ENCODE measurements around the gene LAD1. TPM values are rescaled to one million over a fixed set of nuclear protein-coding genes. Genes with fewer than 3 reads are reported as not detected.

Gene LAD1, protein sequence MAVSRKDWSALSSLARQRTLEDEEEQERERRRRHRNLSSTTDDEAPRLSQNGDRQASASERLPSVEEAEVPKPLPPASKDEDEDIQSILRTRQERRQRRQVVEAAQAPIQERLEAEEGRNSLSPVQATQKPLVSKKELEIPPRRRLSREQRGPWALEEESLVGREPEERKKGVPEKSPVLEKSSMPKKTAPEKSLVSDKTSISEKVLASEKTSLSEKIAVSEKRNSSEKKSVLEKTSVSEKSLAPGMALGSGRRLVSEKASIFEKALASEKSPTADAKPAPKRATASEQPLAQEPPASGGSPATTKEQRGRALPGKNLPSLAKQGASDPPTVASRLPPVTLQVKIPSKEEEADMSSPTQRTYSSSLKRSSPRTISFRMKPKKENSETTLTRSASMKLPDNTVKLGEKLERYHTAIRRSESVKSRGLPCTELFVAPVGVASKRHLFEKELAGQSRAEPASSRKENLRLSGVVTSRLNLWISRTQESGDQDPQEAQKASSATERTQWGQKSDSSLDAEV
- total RNA-seq (2014; rRNA removed; shearing (Covaris generic)) = 0.06 and 0.71 TPM in 2 replicates

DNA sequence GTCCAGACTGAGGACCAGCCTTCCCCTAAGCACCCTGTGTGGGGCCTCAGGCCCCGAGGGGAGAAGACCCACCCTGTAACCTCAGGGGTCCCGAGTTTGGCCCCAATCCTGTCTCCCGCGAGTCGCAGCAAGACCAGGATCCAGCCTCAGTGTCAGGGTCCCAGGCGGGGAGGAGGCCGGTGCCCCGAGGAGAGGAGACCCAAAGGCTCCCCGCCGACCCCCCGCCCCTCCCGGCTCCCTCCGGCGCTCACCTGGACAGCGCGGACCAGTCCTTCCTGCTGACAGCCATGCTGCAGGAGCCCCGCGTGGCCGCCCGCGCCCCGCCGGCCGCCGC is at the start of gene LAD1:
Gene LAD1 (minus strand): TSS at position 307 of the 334 bp plus-strand sequence. CDS start 18 bp downstream, at position 289.
- DNase-seq (ENCODE audit: low read depth) = no peak

DNA sequence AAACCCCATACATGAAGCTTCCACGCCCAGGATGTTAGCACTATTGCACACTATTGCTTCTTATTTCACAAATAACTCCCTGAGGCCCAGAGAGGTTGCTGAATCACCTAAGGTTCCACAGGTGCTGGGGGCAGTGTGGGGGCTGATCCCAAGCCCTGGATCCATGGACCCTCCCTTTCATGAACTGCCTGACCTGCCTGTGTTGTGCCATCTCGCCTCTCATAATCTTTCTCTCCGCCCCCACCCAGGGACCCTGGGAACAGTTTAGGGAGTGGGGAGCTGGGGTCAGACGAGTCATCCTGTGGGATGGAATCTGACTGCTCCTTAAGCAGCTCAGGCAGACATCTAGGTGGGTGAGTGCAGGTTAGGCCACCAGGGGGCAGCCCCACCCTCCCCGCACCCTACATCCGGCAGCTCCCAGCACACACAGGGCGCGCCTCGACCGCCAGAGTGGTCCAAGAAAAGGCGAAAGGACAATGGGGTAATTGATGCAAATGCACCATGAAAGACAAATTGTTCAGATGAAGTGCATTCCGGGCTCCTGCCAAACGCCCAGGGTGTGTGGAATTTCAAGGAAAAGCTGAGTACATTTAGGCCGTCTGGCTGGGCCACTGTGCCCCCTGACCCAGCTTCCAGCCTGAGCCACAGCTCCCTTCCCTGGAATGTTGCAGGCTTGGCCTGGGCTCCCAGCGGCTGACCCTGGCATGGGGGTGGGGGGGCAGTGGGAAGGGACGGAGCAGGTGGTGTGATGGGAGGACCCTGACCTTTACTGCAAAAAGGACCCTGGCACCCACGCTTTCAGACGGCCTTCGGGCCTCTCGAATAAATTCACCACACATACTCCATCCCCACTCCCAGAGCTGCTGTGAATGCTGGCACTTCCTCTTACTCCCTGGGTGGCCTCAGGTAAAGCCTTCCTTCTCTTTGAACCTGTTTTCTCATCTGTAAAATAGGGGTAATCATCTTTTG is 49.1 kb upstream of the LAD1 start:
- DNase-seq (ENCODE audit: low read depth) = peak; percentile 87

DNA sequence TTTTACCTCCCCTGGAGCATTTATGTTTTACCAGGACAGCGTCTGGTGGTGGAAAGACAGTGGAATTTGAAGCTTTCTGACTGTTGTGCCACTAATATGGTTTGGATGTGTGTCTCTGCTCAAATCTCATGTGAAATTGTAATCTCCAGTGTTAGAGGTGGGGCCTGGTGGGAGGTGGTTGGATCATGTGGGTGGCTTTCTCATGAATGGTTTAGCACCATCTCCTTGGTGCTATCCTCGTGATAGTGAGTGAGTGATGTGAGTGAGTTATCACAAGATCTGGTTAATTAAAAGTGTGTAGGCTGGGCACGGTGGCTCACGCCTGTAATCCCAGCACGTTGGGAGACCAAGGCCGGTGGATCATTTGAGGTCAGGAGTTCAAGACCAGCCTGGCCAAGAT is 46.2 kb upstream of the LAD1 start:
- no peak for DNase-seq (ENCODE audit: low read depth)

DNA sequence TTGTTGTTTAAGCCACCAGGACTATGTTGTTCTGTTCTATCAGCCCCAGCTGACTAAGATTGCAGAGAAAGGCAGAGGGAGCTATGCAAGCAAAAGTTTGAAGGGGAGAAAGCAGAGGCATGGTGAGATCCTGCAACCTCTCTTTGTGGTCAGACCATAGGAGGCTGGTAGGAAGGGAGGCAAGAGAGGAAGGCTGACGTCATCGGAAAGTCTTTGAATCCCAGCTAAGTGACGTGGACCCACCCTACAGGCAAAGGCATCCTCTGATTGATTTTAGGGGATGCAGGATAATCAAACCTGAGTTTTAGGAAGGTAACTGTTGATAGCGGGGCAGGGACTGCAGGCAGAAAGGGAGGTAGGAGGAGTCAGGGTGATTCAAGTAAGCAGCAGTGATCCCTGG is 45.7 kb upstream of the LAD1 start:
- DNase-seq (ENCODE audit: low read depth) = peak; percentile 73

DNA sequence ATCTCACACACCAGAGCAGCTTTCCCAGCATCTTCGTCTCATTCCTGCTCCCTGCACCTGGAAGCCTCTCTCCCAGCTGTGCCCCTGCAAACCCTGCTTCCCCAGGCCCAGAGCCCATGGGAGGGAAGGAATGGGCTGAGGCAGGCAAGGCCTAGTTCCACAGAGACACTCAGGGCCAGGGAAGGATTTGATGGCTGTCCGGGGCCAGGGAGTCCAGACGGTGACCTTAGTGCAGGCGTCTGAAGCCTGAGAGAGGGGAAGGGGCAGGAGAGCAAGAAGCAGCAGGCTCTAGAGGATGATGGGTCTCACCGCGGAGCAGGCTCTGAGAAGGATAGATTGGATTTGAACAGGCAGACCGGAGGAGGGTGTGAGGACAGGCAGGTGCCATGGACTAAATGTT is 44.6 kb upstream of the LAD1 start:
- DNase-seq (ENCODE audit: low read depth) = no peak

DNA sequence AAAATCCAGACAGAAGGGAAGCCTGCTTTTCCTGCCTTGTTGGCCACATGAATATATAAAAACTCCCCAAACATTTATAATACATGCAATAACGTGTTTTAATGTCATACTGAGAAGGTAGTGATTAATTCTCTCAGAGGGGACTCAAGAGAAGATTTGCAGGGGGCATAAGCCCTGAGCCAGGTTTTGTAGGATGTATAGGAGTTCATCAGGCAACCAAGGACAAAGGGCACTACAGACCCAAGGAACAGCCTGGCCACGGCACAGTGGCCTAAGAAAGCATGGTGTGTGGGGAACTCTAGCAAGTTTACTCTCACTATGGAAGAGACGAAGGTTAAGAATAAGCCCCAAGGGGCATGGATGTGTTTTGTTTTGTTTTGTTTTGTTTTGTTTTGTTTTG is 37.8 kb upstream of the LAD1 start:
- no peak for DNase-seq (ENCODE audit: low read depth)

DNA sequence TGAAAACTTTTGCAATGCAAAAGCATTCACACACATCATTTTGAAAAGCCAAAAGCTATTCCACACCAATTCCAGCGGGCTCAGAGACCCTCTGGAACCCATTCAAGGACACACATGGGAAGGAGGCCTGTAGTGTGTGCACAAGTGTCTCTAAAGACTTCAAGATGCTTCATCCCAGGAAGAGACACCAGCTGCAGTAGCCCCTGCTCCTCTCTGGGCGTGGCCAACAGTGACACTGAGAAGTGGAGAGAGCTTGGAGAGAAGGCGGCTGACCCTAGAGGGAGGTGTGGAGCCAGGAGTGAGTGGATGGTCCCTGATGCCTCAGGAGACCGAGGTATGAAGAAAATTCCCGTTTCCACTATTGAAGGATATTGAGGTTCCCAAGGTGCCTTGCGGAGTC is 37.3 kb upstream of the LAD1 start:
- DNase-seq (ENCODE audit: low read depth) = peak; percentile 34

DNA sequence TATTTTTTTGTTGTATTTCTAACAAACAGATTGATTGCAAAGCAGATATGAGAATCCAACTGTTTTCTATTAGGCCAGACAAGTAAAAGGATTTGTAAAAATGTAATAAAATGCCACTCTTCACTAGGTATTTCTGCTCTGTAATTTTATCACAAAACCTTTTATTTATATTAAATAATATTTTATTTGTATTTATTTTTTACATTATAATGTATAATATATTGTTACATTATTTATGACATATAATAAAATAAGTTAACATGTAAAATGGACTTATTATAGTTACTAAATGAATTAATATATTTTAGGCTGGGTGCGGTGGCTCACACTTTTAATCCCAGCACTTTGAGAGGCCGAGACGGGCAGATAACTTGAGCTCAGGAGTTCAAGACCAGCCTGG is 35.1 kb upstream of the LAD1 start:
- no peak for DNase-seq (ENCODE audit: low read depth)

DNA sequence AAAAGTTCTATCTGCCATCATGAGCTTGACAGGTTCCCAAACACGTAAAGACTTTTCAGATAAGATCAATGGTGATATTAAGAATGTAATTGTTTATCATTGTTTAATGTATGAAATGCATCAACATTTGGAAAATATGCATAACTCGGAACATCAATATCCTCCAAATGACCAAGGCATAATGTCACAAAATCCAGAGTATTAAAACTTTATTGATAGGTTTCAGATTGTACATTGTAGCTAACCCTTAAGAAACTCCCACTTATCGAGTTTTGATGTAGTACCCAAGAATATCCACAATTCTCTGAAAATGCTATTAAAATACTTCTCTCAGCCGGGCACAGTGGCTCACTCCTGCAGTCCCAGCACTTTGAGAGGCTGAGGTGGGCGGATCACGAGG is 34.5 kb upstream of the LAD1 start:
- DNase-seq (ENCODE audit: low read depth) = no peak

DNA sequence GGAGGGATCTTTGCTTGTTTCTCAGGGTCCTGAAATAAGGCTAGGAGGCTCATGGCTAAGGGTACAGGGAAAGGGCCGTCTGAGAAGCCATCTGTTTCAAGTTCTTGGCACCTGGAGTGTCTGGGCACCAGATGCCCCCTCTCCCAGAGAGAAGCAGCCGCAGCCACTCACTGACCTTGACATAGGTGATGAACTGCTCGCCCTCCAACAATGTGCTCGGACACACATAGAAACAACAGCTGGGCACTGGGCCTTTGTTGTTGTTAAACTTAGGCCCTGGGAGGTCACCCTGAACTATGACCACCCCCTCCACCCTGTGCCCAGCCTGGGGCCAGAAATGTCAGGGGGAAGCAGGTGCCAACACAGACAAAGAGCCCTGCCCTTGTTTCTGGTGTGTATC is 31.7 kb upstream of the LAD1 start:
- no peak for DNase-seq (ENCODE audit: low read depth)

DNA sequence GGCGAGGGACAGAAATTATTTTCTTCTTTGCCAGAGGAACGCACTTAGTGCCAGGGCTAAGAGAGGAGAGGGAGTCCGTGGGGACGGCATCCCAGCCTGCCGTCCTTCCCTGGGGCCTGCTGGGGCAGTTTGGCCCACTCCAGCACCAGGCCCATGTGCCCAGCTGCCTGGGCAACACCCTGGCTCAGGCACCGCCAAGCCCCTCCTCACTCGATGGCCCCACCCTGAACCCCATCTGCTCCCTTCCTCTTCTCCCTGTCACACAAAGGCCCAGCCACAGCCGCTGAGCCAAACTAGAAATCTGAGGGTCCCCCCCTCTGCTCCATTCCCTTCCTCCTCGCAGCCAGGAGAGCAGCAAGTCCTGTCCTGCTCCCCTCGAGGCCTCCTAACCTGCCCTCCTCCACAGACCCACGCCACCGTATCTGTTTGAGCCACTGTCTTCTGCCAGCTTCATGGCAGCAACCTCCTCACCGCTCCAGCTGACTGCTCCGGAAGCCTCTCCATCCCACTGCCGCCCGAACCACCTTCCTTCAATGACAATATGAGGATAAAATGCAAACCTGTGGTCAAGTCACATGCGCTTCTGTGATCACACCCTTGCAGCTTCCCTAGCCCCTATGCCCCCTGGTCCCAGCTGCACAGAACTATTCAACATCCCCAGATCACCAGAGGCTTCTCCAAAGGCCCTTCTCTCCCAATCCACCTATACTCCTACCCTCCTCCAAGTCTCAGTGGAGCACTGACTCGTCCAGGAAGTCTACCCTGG is 30.8 kb upstream of the LAD1 start:
- DNase-seq (ENCODE audit: low read depth) = no peak

DNA sequence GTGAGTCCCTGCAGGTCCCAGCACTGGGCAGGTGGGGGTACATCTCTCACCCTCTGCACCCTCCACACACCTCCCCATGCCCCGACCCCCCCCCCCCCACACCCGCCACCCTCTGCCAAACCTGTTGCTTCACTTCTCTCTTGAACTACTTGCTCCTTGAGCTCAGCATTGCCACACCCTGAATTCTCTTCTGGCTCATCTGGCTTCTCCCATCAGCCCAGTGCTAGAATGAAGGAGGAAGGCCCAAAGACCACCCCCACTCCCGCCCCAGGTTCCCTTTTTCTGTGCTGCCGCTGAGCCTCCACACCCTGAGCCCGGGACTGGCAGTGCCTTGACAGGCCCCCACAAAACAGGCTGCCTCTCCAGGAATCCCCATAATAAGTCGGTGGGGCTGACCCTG is 28.8 kb upstream of the LAD1 start:
- no peak for DNase-seq (ENCODE audit: low read depth)

DNA sequence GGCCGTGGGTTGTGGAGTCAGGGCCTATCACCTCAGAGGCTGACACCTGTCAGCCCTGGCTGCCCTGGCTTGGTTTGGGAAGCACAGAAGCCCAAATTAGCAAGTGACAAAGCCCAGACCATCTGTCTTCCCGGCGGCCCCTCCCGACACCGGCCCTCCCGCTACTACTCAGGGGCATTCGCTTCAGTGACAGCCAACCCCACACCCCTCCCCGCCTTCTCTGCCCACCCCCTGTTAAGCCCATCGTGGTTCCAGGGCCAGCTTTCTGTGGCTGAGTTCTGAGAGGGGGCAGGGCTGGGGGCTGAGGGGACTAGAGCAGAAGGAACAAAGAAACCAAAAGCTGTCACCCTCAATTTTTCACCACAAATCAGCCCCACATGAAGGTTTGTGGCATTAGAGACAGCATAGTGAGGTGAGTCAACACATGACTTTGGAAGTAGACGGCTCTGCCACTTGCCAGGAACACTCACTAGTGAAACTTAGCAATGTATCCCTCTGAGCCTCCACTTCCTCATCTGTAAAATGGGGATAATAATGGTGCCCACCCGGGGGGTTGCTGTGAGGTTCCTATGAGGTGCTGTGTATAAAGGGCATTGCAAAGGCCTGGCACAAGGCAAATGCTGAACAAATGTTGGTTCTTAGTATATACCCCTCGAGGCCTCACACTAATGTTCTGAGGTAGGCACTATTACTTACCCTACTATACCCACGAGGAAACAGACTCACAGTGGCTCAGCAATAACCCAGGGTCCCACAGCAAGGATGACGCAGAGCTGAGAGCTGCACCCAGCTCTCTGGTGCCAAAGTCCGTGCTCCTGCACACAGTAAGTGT is 27.6 kb upstream of the LAD1 start:
- DNase-seq (ENCODE audit: low read depth) = no peak

DNA sequence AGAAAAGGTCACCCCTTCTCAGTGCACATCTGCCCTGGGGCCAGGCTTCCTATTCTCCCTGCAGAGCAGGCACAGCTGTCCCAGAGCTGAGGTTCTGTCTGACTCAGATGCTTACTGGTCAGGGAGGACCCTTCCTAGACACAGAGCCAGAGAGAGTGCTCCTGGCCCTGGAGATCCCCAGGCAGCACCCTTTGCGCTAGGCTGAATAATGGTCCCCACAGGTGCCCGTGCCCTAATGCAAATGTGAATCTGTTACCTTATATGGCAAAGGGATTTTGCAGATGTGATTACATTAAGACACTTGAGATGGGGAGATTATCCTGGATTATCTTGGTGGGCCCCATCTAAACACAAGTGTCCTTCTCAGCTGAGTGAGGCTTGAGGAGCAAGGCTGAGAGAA is 25.0 kb upstream of the LAD1 start:
- no peak for DNase-seq (ENCODE audit: low read depth)

DNA sequence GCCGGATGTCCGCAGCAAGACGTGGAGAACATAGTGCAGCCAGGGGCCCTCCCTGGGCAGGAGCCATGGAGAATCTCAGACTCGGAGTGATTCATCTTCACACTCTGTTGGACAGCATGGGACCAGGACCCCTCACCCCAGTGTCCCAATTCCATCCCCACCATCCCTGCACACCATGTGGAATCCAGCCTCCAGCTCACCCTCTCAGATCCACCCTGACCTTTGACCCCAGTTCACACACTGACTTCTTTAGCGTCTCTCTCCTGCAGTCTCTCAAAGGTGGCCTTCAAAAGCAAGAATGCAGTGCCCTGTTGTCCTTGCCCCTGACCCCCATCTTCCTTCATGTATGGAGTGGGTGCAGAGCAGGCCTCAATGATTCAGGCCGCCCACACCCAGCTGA is 24.5 kb upstream of the LAD1 start:
- DNase-seq (ENCODE audit: low read depth) = no peak

DNA sequence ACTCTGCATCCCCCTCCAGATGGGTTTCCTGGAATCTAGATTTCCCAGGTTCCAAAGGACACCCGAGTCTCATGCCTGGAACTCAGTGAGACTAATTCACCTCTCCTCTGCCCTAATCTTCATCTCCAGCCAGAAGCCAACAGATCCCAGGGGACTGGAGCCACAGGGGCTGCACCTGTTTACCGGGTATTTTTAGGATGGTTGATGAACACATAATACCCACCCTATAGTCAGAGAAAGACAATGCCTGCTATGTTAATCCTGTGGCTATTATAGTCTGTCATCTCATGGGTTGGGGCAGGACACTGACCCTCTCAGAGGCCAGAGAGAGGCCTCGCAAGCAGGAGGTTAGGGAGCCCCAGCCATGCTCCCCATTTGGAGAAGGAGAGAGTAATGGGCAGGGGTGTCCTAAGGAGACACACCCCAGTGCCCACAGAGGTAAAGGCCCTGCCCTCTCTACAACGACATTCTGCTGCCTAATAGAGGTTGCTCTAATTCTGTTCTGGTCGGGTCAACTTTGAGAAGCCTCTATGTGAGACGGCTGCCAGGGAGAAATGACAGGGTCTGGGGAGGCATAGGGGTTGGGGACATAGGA is 23.4 kb upstream of the LAD1 start:
- no peak for DNase-seq (ENCODE audit: low read depth)

DNA sequence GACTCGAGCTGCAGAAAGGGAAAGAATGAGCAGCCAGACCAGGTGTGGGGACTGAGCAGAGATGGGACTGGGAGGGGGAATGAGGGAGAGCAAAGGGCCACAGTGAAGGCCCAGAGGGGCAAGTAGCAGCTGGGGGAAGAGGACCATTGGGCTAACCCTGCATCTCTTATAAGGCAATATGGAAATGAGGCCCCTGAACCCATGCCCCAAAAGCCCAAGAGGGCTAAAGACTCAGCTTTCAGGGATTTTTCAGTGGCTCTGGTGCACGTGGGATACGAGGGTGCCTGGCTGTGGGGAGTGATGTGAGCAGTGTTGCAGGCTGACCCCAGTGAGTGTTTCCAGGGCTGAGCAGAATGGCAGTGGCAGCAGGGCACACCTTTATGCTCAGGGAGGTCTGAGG is 22.9 kb upstream of the LAD1 start:
- DNase-seq (ENCODE audit: low read depth) = no peak

DNA sequence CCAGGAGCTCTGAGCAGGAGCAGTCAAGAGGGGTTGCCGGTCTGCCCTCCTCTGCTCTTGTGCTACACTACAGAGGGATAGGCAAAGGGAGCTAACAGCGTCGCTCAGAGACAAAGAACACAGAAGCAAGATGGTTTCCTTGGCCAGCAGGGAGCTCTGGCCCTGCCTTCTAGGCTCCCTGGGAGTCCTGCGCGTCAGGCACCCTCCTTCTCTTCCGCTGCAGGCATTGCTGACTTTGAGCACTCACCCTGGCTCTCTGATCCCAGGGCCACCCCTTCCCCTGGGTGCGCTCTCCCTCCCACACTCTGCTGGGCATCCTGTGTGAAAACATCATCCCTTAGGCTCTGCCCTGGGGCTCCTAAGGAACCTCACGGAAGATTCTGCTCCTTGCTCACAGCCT is 21.9 kb upstream of the LAD1 start:
- DNase-seq (ENCODE audit: low read depth) = no peak

DNA sequence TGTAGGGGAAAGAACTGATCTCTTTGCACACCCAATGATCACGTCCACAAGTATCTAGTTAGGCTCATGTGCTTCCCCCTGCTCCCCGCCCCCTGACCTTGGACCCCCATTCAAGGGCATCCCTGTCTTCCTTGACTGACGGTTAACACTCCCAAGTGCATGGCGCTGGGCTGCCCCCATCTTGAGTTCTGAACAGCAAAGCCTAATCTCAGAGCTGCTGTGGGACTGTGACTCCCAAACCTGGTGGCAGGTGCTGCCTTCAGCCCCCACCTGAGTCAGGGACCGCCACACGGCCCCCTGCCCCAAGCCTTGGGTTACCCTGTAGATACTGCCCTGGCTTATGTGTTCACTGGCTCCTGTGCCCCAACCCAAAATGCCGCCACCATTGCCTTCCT is 21.5 kb upstream of the LAD1 start:
- DNase-seq (ENCODE audit: low read depth) = no peak

DNA sequence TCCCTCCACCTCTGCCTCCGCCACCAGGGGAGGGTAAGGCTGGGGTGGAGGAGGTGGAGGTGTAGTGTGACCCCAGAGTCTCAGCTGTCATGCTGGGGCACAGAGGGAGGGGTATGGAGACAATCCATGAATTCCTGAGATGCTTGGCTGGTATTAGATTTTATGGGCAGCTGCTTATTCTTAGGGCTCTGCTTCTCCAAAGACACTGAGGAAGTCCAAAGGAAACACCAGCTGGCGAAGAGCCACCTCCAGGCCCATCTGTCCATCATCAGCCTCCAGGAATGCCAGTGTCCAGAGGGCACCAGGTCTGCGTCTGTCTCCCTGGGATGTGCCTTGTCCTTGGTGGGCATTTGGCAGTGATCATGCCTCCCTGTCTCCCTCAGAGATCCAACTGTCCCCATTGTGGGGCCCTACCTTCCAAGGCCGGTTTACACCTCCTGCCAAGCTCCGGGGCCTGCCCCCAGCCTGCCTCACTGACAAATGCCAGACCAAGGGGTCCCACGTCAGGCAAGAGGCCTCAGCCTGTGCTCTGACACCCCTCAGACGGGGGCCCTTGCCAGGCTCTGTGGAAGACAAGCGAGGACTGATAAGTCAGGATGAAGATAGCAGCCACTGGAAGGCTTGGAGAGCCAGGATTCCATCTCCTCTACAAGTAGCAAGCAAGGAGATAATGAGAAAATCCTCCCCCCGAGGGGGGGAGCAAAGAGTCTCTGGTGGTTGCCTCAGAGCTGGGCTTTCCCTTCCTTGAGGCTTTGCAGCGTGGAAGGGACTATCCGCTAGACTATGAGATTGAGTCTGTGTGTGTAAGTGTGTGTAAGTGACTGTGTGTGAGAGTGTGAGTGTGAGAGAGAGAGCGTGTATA is 20.9 kb upstream of the LAD1 start:
- DNase-seq (ENCODE audit: low read depth) = no peak

Data from Daoy (cell line).